Measurements from ENCODE around the gene MRPL51. TPM values are rescaled to one million over a fixed set of nuclear protein-coding genes. Genes with fewer than 3 reads are reported as not detected.

Gene MRPL51
- total and polyA plus RNA-seq, 11 donors: 95.6 to 300 (median 223) TPM

GRCh38 chr12:6526201-6526600, 33.1 kb upstream of the MRPL51 start:
- 90 to 96% (median 93%) methylated on average over 6 to 7 of the region's 7 CpGs for WGBS, 4 donors

GRCh38 chr12:6524648-6525047, 31.6 kb upstream of the MRPL51 start:
- no peaks in the 10 kb centered on the region for H3K9me3 ChIP-seq
- 93 to 96% (median 95%) methylated on average over 5 of the region's 5 CpGs for WGBS, 4 donors
- intact Hi-C loops (cut with DNase I): loop anchor here in 1 of 10 donors (5.0 kb wide), 1 partner anchor 182 kb away; the partner anchor contains the start of gene TNFRSF1A
- peaks cover 0 to 100% (median 98%) of the 10 kb centered on the region in 9 donors for H3K36me3 ChIP-seq
- ATAC-seq (no peak), DNase-seq (no peak)
- H3K4me1 ChIP-seq: no peaks in the 10 kb centered on the region
- no peak overlapping the region for H3K27ac ChIP-seq
- no peak for TF ChIP-seq POLR2A (IDR thresholded peaks at IDR 0.05)
- TF ChIP-seq CTCF (IDR thresholded peaks at IDR 0.05): no peak
- H3K27me3 ChIP-seq: no peaks in the 10 kb centered on the region
- no peak overlapping the region for H3K4me3 ChIP-seq

More at GRCh38 chr12:6526201-6526600, 33.1 kb upstream of the MRPL51 start:
- Histone ChIP-seq H3K27ac (no peak overlapping the region), H3K4me3 (no peak overlapping the region), H3K27me3 (no peaks in the 10 kb centered on the region), H3K9me3 (no peaks in the 10 kb centered on the region), H3K4me1 (no peaks in the 10 kb centered on the region), H3K36me3 (peaks cover 0 to 100% (median 98%) of the 10 kb centered on the region in 9 donors)
- TF ChIP-seq POLR2A (IDR thresholded peaks at IDR 0.05) (no peak), CTCF (IDR thresholded peaks at IDR 0.05) (no peak)
- DNase-seq (no peak), ATAC-seq (no peak)
- intact Hi-C loops (cut with DNase I): loop anchor here in 1 of 10 donors (5.0 kb wide), 1 partner anchor 184 kb away; the partner anchor contains the start of gene TNFRSF1A

- Histone ChIP-seq H3K36me3 (peaks cover 0 to 100% (median 95%) of the 10 kb centered on the region in 9 donors), H3K27me3 (no peaks in the 10 kb centered on the region), H3K27ac (no peak overlapping the region), H3K9me3 (no peaks in the 10 kb centered on the region), H3K4me3 (no peak overlapping the region), H3K4me1 (no peaks in the 10 kb centered on the region)
- intact Hi-C loops (cut with DNase I): no loop called here
- TF ChIP-seq CTCF (IDR thresholded peaks at IDR 0.05): no peak
- no peak for TF ChIP-seq POLR2A (IDR thresholded peaks at IDR 0.05)
- ATAC-seq (no peak), DNase-seq (no peak)
- 87 to 97% (median 91%) methylated on average over 3 of the region's 3 CpGs for WGBS, 4 donors
These were observed 30.6 kb upstream of the MRPL51 start for GRCh38 chr12:6523708-6524107.

GRCh38 chr12:6522193-6522592, 29.1 kb upstream of the MRPL51 start:
- no peaks in the 10 kb centered on the region for H3K4me1 ChIP-seq
- no peak overlapping the region for H3K4me3 ChIP-seq
- H3K9me3 ChIP-seq: no peaks in the 10 kb centered on the region
- H3K27ac ChIP-seq: no peak overlapping the region
- H3K27me3 ChIP-seq: no peaks in the 10 kb centered on the region
- peaks cover 0 to 100% (median 91%) of the 10 kb centered on the region in 9 donors for H3K36me3 ChIP-seq
- intact Hi-C loops (cut with DNase I): no loop called here
- WGBS, 4 donors: 83 to 89% (median 88%) methylated on average over 10 of the region's 10 CpGs
- DNase-seq (no peak), ATAC-seq (no peak)
- TF ChIP-seq POLR2A (IDR thresholded peaks at IDR 0.05) (no peak), CTCF (IDR thresholded peaks at IDR 0.05) (no peak)

Data from heart left ventricle (tissue), 16 donors.